Right lung (tissue), 5 donors: Measurements from ENCODE around the gene GPR151. TPM values are rescaled to one million over a fixed set of nuclear protein-coding genes. Genes with fewer than 3 reads are reported as not detected.

ENCODE experiments used
- polyA plus RNA-seq, 5 donors: library from polyadenylated mRNA; unstranded; fragments of 120-200 nt; gene quantifications; one replicate each; pipeline versions ENCODE4 v1.2.1 to v1.2.3, GENCODE V29; 2013; ENCODE audit warnings: inconsistent platforms in 1 of 5, low replicate concordance in 1 of 5; ENCODE audit not compliant: insufficient read length in 5 of 5, insufficient read depth in 1 of 5

The GPR151 gene
- polyA plus RNA-seq, 5 donors: not detected

Other genes starting within 250 kb of the GPR151 start
- under 1 TPM in 4 of 5 donors, not detected in 1; 0.06 to 0.13 (median 0.09) TPM for gene POU4F3, start 177.4 kb downstream of the GPR151 start, polyA plus RNA-seq
- 100 to 1,000 TPM; 101 to 168 (median 152) TPM for gene TCERG1, start 68.9 kb downstream of the GPR151 start, polyA plus RNA-seq